HG03460 (cell line): Measurements from ENCODE around the gene CPN1.

ENCODE experiments used
- ATAC-seq: cut with Tn5 transposase; IDR thresholded peaks from one replicate; pipeline ENCODE4 v1.9.1; 2021; ENCODE audit not compliant: unreplicated experiment

The CPN1 gene

DNA sequence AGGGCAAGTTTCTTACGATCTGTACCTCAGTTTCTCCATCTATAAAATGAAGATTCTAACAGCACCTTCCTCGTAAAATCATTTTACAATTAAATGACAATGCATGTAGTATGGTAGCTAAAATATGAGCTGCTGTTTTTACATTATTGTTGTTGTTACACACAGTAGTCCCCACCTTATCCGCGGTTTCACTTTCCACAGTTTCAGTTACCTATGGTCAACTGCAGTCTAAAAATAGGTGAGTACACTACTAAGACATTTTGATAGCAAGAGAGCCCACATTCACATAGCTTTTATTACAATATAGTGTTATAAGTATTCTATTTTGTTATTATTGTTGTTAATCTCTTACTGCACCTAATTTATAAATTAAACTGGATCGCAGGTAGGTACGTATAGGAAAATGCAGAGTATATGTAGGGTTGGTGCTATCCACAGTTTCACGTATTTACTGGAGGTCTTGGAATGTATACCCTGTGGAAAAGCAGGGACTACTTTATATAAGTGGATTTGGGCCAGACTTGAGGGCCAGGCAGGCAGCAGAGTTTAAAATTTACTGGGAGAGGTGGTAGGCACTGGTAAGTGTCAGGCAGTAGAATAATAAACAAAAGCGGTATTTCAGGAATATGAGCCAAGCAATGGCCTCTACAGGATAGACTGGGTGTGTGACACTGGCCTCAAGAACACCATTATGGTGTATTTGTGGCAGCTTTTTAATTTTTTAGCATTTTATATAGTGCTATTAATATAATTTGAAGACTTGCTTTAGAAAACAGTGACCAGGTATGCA, 82.2 kb downstream of the CPN1 start:
- no peak for ATAC-seq

DNA sequence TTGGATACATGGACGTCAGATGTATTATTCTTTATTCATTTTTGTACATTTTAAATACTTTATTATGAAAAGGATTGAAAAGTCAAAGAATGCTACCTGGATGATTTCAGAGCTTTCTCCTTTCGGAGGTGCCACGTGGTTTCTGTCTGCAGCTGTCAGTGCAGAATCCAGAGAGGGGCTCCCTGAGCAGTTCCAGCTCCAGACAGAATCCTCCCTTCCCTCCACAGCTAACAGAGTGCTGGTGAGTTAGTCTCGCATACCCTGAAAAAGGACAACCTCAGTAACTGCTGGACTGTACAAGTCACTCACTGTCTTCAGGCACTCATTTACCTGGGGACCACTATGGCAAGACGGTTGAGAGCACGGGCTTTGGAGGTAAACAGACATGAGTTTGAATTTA, 82.8 kb downstream of the CPN1 start:
- ATAC-seq = no peak

DNA sequence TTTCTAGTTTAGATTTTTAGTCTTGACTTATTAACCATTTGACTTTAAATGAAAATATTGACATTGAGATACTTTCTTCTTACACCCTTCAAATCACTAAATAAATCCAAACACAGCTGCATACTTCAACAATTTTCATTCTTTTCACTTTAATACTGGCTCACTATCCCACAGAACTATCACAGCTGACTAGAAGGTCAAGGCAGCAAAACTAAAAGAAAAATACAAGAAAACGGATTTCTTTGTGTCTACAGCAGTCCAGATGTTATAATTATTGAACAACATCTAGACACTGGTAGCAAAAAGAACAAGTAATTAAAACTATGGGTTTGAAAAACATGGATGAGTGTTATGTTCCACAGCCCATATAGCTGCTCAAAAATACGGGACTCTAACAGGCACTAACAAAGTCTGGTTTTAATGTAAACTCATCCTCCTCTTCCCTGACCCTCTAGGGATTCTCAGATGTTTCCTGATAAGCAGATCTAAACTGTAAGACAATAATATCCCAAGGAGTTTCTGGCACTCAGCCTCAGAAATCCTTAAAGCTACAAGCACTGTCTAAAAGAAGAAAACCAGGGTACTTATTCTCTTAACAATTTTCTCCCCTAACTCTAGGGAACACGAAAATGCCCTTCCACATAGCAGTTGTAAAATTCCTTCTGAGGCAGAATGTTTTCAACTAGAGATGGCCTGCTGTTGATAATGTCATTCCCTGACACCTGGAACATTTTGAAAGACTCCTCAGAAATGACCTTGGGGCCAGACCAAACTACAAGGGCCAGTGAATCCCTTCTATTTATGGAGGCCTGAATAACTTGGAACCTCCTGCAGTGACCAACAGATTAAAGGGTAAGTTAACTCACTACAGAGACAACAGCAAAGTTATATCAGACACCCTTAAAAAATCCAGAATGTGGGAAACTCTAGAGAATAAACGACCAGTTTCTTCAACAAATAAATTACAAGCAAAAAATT, 84.7 kb downstream of the CPN1 start:
- no peak for ATAC-seq

DNA sequence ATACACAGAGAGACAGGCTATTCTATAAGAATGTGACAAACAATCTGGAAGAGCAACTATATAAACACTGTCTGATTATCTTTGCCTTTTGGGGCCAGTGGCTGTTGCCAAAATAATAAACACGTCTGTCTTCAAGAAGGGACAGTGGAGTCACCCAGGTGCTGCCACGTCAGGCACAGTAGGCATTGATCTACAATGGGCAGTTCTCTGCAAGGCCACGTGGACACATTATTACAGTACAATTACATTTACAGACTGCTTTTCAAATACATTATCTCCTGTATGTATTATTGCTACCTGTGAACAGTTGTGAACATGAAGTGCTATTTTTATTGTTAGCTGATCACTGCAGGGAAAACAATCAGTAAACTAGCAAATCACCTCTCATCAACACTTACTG, 86.0 kb downstream of the CPN1 start:
- no peak for ATAC-seq

DNA sequence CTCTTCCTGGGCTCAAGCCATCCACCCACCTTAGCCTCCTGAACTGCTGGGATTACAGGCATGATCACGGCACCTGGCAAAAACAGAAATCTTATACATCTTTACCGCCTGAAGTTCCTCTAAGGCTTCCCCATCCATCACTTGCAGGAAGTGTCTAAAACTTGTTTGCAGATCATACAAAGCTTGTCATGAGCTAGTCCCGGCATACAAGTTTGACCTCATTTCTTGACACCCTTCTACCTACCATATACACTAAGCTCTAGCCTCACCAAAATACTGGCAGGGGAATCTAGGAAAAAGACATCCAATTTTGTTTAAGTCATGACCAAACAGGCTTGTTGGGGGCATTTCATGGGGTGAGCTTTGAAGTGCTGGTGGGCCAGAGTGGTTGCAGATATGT, 86.4 kb downstream of the CPN1 start:
- no peak for ATAC-seq

DNA sequence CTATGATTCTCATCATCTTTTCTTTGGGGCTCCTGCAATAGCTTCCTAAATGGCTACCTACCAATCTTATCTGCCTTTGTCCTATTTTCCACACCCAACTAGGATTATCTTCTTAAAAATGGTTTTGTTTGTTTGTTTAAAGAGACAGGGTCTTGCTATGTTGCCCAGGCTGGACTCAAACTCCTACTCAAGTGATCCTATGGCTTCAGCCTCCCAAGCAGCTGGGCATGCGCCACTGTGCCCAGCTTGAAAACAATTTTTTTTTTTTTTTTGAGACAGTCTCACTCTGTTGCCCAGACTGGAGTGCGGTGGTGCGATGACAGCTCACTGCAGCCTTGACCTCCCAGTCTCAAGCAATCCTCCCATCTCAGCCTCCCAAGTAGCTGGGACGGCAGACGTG, 86.9 kb downstream of the CPN1 start:
- ATAC-seq = no peak

DNA sequence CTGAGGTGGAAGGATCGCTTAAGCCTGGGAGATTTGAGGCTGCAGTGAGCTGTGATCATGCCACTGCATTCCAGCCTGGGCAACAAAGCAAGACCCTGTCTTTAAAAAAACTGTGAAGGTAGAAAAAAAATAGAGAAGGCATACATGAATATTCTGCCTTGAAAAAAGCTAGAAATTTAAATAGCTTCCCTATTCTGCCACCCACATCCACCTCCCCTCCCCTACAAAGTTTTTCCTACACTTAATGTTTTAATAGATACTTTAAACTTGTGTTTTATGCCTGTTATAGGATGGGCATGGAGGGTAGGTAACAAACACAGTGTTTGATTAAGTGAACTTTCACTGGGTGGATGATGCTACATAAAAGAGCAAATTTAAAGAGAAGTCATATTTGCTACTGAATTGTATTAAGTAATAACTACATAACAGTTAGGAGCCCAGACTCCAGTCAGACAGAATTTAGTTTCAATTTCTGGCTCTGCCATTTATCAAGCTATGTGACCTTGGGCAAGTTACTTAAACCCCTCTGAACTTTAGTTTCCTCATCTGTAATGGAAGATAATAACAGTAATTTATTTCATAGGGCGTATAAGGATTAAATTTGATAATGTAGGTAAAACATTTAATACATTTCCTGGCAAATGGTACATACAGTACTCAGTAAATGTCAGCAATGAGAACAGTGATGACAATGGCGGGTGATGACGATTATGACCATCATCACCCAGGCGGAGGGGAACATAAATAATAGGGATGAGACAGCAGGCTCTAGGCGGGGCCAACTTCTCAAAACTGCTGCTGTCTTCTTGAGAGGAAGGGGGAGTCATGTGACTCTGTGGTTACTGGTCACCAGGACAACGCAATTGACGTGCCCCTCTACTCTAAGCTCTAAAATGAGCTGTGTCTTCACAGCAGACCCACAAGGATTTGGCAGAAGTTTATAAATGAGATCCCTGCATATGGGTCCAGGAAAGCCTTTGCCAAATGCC, 87.7 kb downstream of the CPN1 start:
- ATAC-seq = peak; percentile 80
